GM10847 (cell line): ENCODE results near the gene HS3ST5.

Experiments used
- POLR2A ChIP-seq: IDR thresholded peaks from 2 replicates; pipeline ENCODE4 v1.6.1; 2011; ENCODE audit not compliant: insufficient read length; ENCODE audit errors: extremely low read depth

HS3ST5 gene

GRCh38 chr6:114267897-114268296 is 74.9 kb downstream of the HS3ST5 start:
- no peak for TF ChIP-seq POLR2A

GRCh38 chr6:114260810-114261209 is 82.0 kb downstream of the HS3ST5 start:
- no peak for TF ChIP-seq POLR2A

GRCh38 chr6:114258376-114258775 is 84.4 kb downstream of the HS3ST5 start:
- TF ChIP-seq POLR2A: no peak

- no peak for TF ChIP-seq POLR2A
Measured at GRCh38 chr6:114253431-114253830, 89.4 kb downstream of the HS3ST5 start.

GRCh38 chr6:114249522-114249921 is 93.3 kb downstream of the HS3ST5 start:
- no peak for TF ChIP-seq POLR2A

- TF ChIP-seq POLR2A: no peak
Measured at GRCh38 chr6:114247101-114247500, 95.7 kb downstream of the HS3ST5 start.

- TF ChIP-seq POLR2A: no peak
Measured at GRCh38 chr6:114240796-114241195, 102.0 kb downstream of the HS3ST5 start.

- TF ChIP-seq POLR2A: no peak
Measured at GRCh38 chr6:114228675-114229074, 114.1 kb downstream of the HS3ST5 start.

GRCh38 chr6:114227944-114228468 is 114.8 kb downstream of the HS3ST5 start:
- TF ChIP-seq POLR2A: no peak

- no peak for TF ChIP-seq POLR2A
Measured at GRCh38 chr6:114220241-114220640, 122.6 kb downstream of the HS3ST5 start.

- no peak for TF ChIP-seq POLR2A
Measured at GRCh38 chr6:114218437-114219340, 124.1 kb downstream of the HS3ST5 start.

- TF ChIP-seq POLR2A: no peak
Measured at GRCh38 chr6:114216789-114217467, 125.9 kb downstream of the HS3ST5 start.

- no peak for TF ChIP-seq POLR2A
Measured at GRCh38 chr6:114210467-114210866, 132.4 kb downstream of the HS3ST5 start.

GRCh38 chr6:114203460-114203859 is 139.4 kb downstream of the HS3ST5 start:
- TF ChIP-seq POLR2A: no peak

- TF ChIP-seq POLR2A: no peak
Measured at GRCh38 chr6:114202389-114202788, 140.4 kb downstream of the HS3ST5 start.

- TF ChIP-seq POLR2A: no peak
Measured at GRCh38 chr6:114200891-114201290, 141.9 kb downstream of the HS3ST5 start.
